Activated CD4-positive, alpha-beta memory T cell treated with anti-CD3 and anti-CD28 coated beads for 36 hours (primary cell): ENCODE data around the gene HUNK. TPM values are rescaled to one million over a fixed set of nuclear protein-coding genes. Genes with fewer than 3 reads are reported as not detected.

Experiments
- CTCF ChIA-PET: fragments of 350-600 bp; sonication (Branson Sonifier 250); formaldehyde crosslinking; loops from one replicate; lab custom pipeline; 2021; ENCODE audit warnings: antibody characterized with exemption, inconsistent platforms; lab: Charles Lee
- POLR2A ChIA-PET: fragments of 350-600 bp; sonication (Branson Sonifier 250); formaldehyde crosslinking; loops from one replicate; lab custom pipeline; 2021; ENCODE audit warnings: antibody characterized with exemption; lab: Charles Lee
- DNase-seq: peaks from one replicate; pipeline ENCODE4 v3.0.0-alpha.2; 2020
- H3K27ac Mint-ChIP-seq: one replicate; pipeline ENCODE4 v1.8.0; 2021; ENCODE audit warnings: mixed read lengths
- H3K27me3 Mint-ChIP-seq: one replicate; pipeline ENCODE4 v1.8.0; 2021; ENCODE audit warnings: mixed read lengths
- H3K36me3 Mint-ChIP-seq: one replicate; pipeline ENCODE4 v1.8.0; 2021; ENCODE audit warnings: mixed read lengths
- H3K4me1 Mint-ChIP-seq: one replicate; pipeline ENCODE4 v1.8.0; 2021; ENCODE audit warnings: low read depth, mixed read lengths
- H3K4me3 Mint-ChIP-seq: one replicate; pipeline ENCODE4 v1.8.0; 2021; ENCODE audit warnings: mild to moderate bottlenecking, mixed read lengths
- H3K9me3 Mint-ChIP-seq: one replicate; pipeline ENCODE4 v1.8.0; 2021; ENCODE audit warnings: mixed read lengths
- intact Hi-C: fragments of 100-400 bp; cut with micrococcal nuclease; formaldehyde crosslinking; loops from one replicate; pipeline ENCODE4 v1.15.1; 2023
- total RNA-seq, 2 experiments: library from RNA; stranded (reverse); gene quantifications; one replicate each; pipeline ENCODE4 v1.2.3, GENCODE V29; 2021

The HUNK gene
- total RNA-seq, 2 experiments from 2014 or later: 0.10 to 0.17 TPM

DNA sequence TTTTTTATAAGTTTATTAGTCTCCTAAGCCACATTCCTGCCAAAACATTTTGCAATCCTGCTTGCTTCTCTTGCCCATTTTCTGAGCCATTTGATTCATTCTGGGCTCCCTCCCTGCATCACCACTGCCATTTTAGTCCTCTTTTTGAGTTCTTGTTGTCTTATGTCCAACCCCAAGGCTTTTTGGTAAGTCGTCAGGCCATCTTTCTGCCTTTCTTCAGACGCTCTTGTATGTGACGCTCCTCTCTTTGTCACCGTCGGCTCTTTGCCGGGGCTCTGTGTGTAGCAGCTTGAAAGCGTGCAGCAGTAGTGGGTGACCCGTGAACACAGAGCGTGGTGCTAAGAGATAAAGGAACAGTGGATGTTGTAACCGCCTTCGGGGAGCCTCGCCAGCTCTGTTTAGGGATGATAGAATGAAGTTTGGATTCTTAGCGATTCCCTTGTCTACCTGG is 14.6 kb downstream of the HUNK start:
- Mint-ChIP-seq H3K4me1 (no peaks in the 10 kb centered on the region), H3K9me3 (no peaks in the 10 kb centered on the region), H3K36me3 (no peaks in the 10 kb centered on the region), H3K27me3 (no peaks in the 10 kb centered on the region), H3K4me3 (no peak overlapping the region), H3K27ac (no peak overlapping the region)
- POLR2A ChIA-PET: no interaction called here
- no peak for DNase-seq
- CTCF ChIA-PET: no interaction called here
- intact Hi-C loops: loop anchor here (10.0 kb wide), 1 partner anchor 87 kb away; no protein-coding TSS in a partner anchor

- ChIA-PET POLR2A (no interaction called here), CTCF (interaction anchor here (1.3 kb wide), 1 partner anchor 103 kb away, joined by 4 read pairs; no protein-coding TSS in a partner anchor)
- H3K36me3 Mint-ChIP-seq: no peaks in the 10 kb centered on the region
- DNase-seq: no peak
- no peaks in the 10 kb centered on the region for H3K9me3 Mint-ChIP-seq
- H3K4me3 Mint-ChIP-seq: no peak overlapping the region
- no peak overlapping the region for H3K27ac Mint-ChIP-seq
- peaks cover 2% of the 10 kb centered on the region for H3K27me3 Mint-ChIP-seq
- intact Hi-C loops: loop anchor here (10.0 kb wide), 1 partner anchor 86 kb away; no protein-coding TSS in a partner anchor
- no peaks in the 10 kb centered on the region for H3K4me1 Mint-ChIP-seq
Measured at GRCh38 chr21:31888936-31889371, 16.1 kb downstream of the HUNK start.

DNA sequence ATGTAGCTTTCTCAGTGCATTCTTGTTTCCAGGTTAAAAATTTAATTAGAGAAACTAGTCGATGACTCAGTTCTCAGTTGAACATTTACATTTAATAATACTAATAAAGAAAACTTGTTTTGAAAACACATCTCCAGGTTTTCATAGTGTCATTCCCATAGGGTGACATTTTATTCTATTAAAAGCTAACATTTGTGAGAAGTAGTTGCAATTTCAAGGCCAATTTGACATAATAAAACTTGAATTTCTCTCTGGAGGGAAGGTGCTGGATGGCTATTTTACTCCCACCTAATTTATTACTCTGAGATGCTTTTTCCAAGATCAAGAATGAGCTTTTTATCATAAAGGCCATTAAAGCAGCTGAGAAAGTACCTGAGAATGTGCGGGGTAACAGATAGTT is 16.6 kb downstream of the HUNK start:
- Mint-ChIP-seq H3K4me1 (no peaks in the 10 kb centered on the region), H3K4me3 (no peak overlapping the region), H3K36me3 (no peaks in the 10 kb centered on the region), H3K27me3 (peaks cover 2% of the 10 kb centered on the region), H3K27ac (no peak overlapping the region), H3K9me3 (no peaks in the 10 kb centered on the region)
- DNase-seq: no peak
- CTCF ChIA-PET: interaction anchor here (1.3 kb wide), 1 partner anchor 104 kb away, joined by 4 read pairs; no protein-coding TSS in a partner anchor
- intact Hi-C loops: loop anchor here (10.0 kb wide), 1 partner anchor 85 kb away; no protein-coding TSS in a partner anchor
- POLR2A ChIA-PET: no interaction called here

GRCh38 chr21:31892686-31893085 is 19.9 kb downstream of the HUNK start:
- no peaks in the 10 kb centered on the region for H3K4me1 Mint-ChIP-seq
- no peak for DNase-seq
- no peaks in the 10 kb centered on the region for H3K36me3 Mint-ChIP-seq
- H3K9me3 Mint-ChIP-seq: no peaks in the 10 kb centered on the region
- intact Hi-C loops: no loop called here
- no peak overlapping the region for H3K4me3 Mint-ChIP-seq
- peaks cover 2% of the 10 kb centered on the region for H3K27me3 Mint-ChIP-seq
- CTCF ChIA-PET: no interaction called here
- no peak overlapping the region for H3K27ac Mint-ChIP-seq
- POLR2A ChIA-PET: no interaction called here

GRCh38 chr21:31893851-31894415 is 21.1 kb downstream of the HUNK start:
- no peak overlapping the region for H3K4me3 Mint-ChIP-seq
- POLR2A ChIA-PET: no interaction called here
- no peaks in the 10 kb centered on the region for H3K9me3 Mint-ChIP-seq
- DNase-seq: no peak
- CTCF ChIA-PET: no interaction called here
- H3K27ac Mint-ChIP-seq: no peak overlapping the region
- intact Hi-C loops: no loop called here
- H3K27me3 Mint-ChIP-seq: peaks cover 2% of the 10 kb centered on the region
- H3K4me1 Mint-ChIP-seq: peaks cover 1% of the 10 kb centered on the region
- no peaks in the 10 kb centered on the region for H3K36me3 Mint-ChIP-seq

GRCh38 chr21:31894457-31894856 is 21.6 kb downstream of the HUNK start:
- H3K4me1 Mint-ChIP-seq: peaks cover 7% of the 10 kb centered on the region
- H3K36me3 Mint-ChIP-seq: no peaks in the 10 kb centered on the region
- H3K9me3 Mint-ChIP-seq: no peaks in the 10 kb centered on the region
- intact Hi-C loops: no loop called here
- H3K27me3 Mint-ChIP-seq: peaks cover 2% of the 10 kb centered on the region
- H3K27ac Mint-ChIP-seq: no peak overlapping the region
- no peak for DNase-seq
- no peak overlapping the region for H3K4me3 Mint-ChIP-seq
- CTCF ChIA-PET: no interaction called here
- POLR2A ChIA-PET: no interaction called here

- H3K27me3 Mint-ChIP-seq: peaks cover 2% of the 10 kb centered on the region
- intact Hi-C loops: no loop called here
- H3K36me3 Mint-ChIP-seq: no peaks in the 10 kb centered on the region
- H3K4me1 Mint-ChIP-seq: peaks cover 8% of the 10 kb centered on the region
- H3K9me3 Mint-ChIP-seq: no peaks in the 10 kb centered on the region
- ChIA-PET CTCF (no interaction called here), POLR2A (no interaction called here)
- no peak overlapping the region for H3K4me3 Mint-ChIP-seq
- no peak overlapping the region for H3K27ac Mint-ChIP-seq
- no peak for DNase-seq
Measured at GRCh38 chr21:31895077-31895835, 22.4 kb downstream of the HUNK start.

GRCh38 chr21:31896019-31896418 is 23.2 kb downstream of the HUNK start:
- ChIA-PET POLR2A (no interaction called here), CTCF (no interaction called here)
- intact Hi-C loops: no loop called here
- no peak for DNase-seq
- Mint-ChIP-seq H3K36me3 (no peaks in the 10 kb centered on the region), H3K27ac (no peak overlapping the region), H3K9me3 (no peaks in the 10 kb centered on the region), H3K4me3 (no peak overlapping the region), H3K4me1 (peaks cover 8% of the 10 kb centered on the region), H3K27me3 (peaks cover 2% of the 10 kb centered on the region)

GRCh38 chr21:31897311-31897710 is 24.5 kb downstream of the HUNK start:
- H3K4me3 Mint-ChIP-seq: no peak overlapping the region
- no peak overlapping the region for H3K27ac Mint-ChIP-seq
- peaks cover 8% of the 10 kb centered on the region for H3K4me1 Mint-ChIP-seq
- ChIA-PET POLR2A (no interaction called here), CTCF (no interaction called here)
- H3K27me3 Mint-ChIP-seq: peaks cover 2% of the 10 kb centered on the region
- no peak for DNase-seq
- H3K36me3 Mint-ChIP-seq: no peaks in the 10 kb centered on the region
- no peaks in the 10 kb centered on the region for H3K9me3 Mint-ChIP-seq
- intact Hi-C loops: no loop called here

- POLR2A ChIA-PET: no interaction called here
- CTCF ChIA-PET: no interaction called here
- no peaks in the 10 kb centered on the region for H3K27me3 Mint-ChIP-seq
- no peak overlapping the region for H3K4me3 Mint-ChIP-seq
- DNase-seq: no peak
- intact Hi-C loops: no loop called here
- no peaks in the 10 kb centered on the region for H3K36me3 Mint-ChIP-seq
- no peak overlapping the region for H3K27ac Mint-ChIP-seq
- no peaks in the 10 kb centered on the region for H3K9me3 Mint-ChIP-seq
- peaks cover 8% of the 10 kb centered on the region for H3K4me1 Mint-ChIP-seq
Measured at GRCh38 chr21:31898933-31899630, 26.3 kb downstream of the HUNK start.

DNA sequence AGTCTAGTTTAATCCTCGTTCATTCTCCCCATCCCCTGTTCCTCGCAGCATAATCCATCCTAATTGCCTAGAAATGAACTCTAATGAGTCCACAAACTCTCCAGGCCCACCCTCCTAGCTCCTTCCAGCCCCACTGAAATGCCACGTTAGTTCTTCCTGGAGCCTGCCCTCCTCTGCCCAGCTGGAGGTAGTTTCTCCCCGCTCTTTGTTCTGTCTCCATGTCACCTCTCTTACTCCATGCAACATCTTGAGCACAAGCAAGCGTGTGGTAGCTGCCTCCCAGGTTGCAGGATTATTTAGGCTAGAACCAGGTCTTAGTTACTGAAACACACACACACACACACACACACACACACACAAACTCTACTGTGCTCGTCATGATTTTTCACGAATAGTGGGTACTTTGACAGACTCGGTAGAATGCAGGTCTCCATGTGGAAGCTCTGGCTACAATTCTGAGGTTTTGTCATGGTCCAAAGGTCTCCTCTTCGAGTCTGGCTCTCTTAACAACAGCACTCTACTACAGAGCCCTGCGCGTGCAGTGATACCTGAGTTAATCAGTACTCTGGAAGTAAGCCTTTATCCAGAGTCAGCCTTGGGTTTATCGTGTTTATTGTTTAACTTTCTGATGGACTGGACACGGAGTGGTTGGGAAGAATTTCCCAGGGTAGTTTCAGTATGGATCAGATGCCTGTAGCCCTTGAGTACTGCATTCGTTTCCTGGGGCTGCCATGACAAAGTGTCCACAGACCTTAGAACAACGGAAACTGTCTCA is 27.5 kb downstream of the HUNK start:
- intact Hi-C loops: no loop called here
- ChIA-PET CTCF (no interaction called here), POLR2A (no interaction called here)
- no peak for DNase-seq
- H3K27me3 Mint-ChIP-seq: peaks cover 1% of the 10 kb centered on the region
- H3K9me3 Mint-ChIP-seq: no peaks in the 10 kb centered on the region
- no peaks in the 10 kb centered on the region for H3K36me3 Mint-ChIP-seq
- H3K27ac Mint-ChIP-seq: no peak overlapping the region
- no peak overlapping the region for H3K4me3 Mint-ChIP-seq
- H3K4me1 Mint-ChIP-seq: peaks cover 8% of the 10 kb centered on the region

DNA sequence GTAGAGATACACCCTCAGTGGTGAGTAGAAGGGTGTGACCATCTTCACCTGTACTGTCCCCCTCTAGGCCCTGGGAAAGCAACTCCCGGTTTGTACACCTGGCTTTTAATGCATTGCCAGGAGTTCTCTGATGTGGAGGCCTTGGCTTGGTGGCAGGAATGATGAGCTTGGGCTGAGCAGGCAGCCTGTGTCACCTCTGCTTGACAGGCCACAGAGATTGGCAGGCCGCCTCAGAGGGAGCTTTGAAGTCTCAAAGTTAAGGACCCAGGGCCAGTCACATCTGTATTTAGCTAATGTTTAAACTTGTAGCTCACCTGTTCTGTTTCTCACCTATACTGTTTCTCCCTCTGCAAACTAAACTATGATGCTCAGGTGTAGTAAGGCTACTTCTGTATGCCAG is 28.5 kb downstream of the HUNK start:
- H3K36me3 Mint-ChIP-seq: no peaks in the 10 kb centered on the region
- ChIA-PET POLR2A (no interaction called here), CTCF (no interaction called here)
- H3K27me3 Mint-ChIP-seq: peaks cover 3% of the 10 kb centered on the region
- intact Hi-C loops: no loop called here
- no peak overlapping the region for H3K4me3 Mint-ChIP-seq
- peaks cover 8% of the 10 kb centered on the region for H3K4me1 Mint-ChIP-seq
- DNase-seq: no peak
- no peaks in the 10 kb centered on the region for H3K9me3 Mint-ChIP-seq
- H3K27ac Mint-ChIP-seq: no peak overlapping the region
